Fibroblast of lung (primary cell): ENCODE data around the gene TSPAN5. TPM values are rescaled to one million over a fixed set of nuclear protein-coding genes. Genes with fewer than 3 reads are reported as not detected.

ENCODE experiments used
- DNase-seq, 2 donors: peaks; one replicate each; pipeline versions ENCODE4 v3.0.0 to v3.0.0-alpha.2; 2010; ENCODE audit warnings: low read depth in 2 of 2
- H2AFZ ChIP-seq: 2 replicates; pipeline ENCODE4 v1.5.1; 2012; ENCODE audit warnings: low read length, control low read depth, inconsistent platforms
- H3K27ac ChIP-seq: 2 replicates; pipeline ENCODE4 v1.5.1; 2011; ENCODE audit warnings: low read length, control low read depth; ENCODE audit not compliant: insufficient read depth
- H3K27me3 ChIP-seq: 2 replicates; pipeline ENCODE4 v1.5.1; 2011; ENCODE audit warnings: mild to moderate bottlenecking, low read length; ENCODE audit not compliant: control insufficient read depth, insufficient read depth
- H3K36me3 ChIP-seq: 2 replicates; pipeline ENCODE4 v1.5.1; 2011; ENCODE audit warnings: low read length; ENCODE audit not compliant: control insufficient read depth, insufficient read depth
- H3K4me1 ChIP-seq: 2 replicates; pipeline ENCODE4 v1.5.1; 2011; ENCODE audit warnings: low read length; ENCODE audit not compliant: control insufficient read depth, insufficient read depth; ENCODE audit errors: extremely low read depth
- H3K4me2 ChIP-seq: 2 replicates; pipeline ENCODE4 v1.5.1; 2011; ENCODE audit warnings: low read length, control low read depth; ENCODE audit not compliant: insufficient read depth; ENCODE audit errors: extremely low read depth
- H3K4me3 ChIP-seq, 4 experiments: fragments of 200-600 bp in 1 of 4; sonication (generic) in 1 of 4; replicated peaks in 1 of 4; 2 replicates each; pipeline ENCODE4 v1.5.1; 2011 to 2016; ENCODE audit warnings: low read length in 4 of 4, low read depth in 3 of 4, mild to moderate bottlenecking in 3 of 4, control low read depth in 2 of 4, inconsistent platforms in 1 of 4, mixed read lengths in 1 of 4; ENCODE audit not compliant: insufficient read depth in 1 of 4; ENCODE audit errors: control extremely low read depth in 1 of 4
- H3K79me2 ChIP-seq: 2 replicates; pipeline ENCODE4 v1.5.1; 2012; ENCODE audit warnings: mild to moderate bottlenecking, low read length, inconsistent platforms; ENCODE audit not compliant: control insufficient read depth, insufficient read depth
- H3K9ac ChIP-seq: 2 replicates; pipeline ENCODE4 v1.5.1; 2011; ENCODE audit warnings: mild to moderate bottlenecking, low read length, control low read depth; ENCODE audit not compliant: insufficient read depth
- H3K9me3 ChIP-seq: 2 replicates; pipeline ENCODE4 v1.5.1; 2012; ENCODE audit warnings: low read depth, low read length; ENCODE audit not compliant: control insufficient read depth, insufficient read depth
- H4K20me1 ChIP-seq: 2 replicates; pipeline ENCODE4 v1.5.1; 2011; ENCODE audit warnings: low read length; ENCODE audit not compliant: control insufficient read depth, insufficient read depth; ENCODE audit errors: extremely low read depth
- CTCF ChIP-seq, 2 donors: IDR thresholded peaks in 1 of 2; conservative IDR thresholded peaks in 1 of 2; 1 replicate in 1 of 2; 2 replicates in 1 of 2; pipeline ENCODE4 v1.5.1; 2011 to 2012; ENCODE audit warnings: low read length in 2 of 2, control low read depth in 1 of 2, inconsistent platforms in 1 of 2, low read depth in 1 of 2, mild to moderate bottlenecking in 1 of 2
- EZH2 ChIP-seq: IDR thresholded peaks from 2 replicates; pipeline ENCODE4 v1.5.1; 2012; ENCODE audit warnings: low read length, control low read depth, mild to moderate bottlenecking; ENCODE audit errors: missing control alignments
- polyA plus RNA-seq, 2 donors: library from polyadenylated mRNA; depleted of rRNA in 1 of 2; stranded (reverse) in 1 of 2; unstranded in 1 of 2; fragments of >200 nt; gene quantifications; 2 replicates each; pipeline ENCODE4 v1.2.1, GENCODE V29; 2011 to 2012; ENCODE audit warnings: missing spikeins in 1 of 2
- total RNA-seq: library from RNA; depleted of rRNA; stranded (reverse); fragments of >200 nt; gene quantifications from 2 replicates; pipeline ENCODE4 v1.2.1, GENCODE V29; 2014

Gene TSPAN5
- total and polyA plus RNA-seq, 2 donors (not counting 1 experiment from before 2014, with no cell fraction given): 109 to 129 TPM

GRCh38 chr4:98444371-98444770 lies 214.0 kb downstream of the TSPAN5 start:
- no peaks in the 10 kb centered on the region for H3K9me3 ChIP-seq
- H3K27ac ChIP-seq: no peak overlapping the region
- no peaks in the 10 kb centered on the region for H4K20me1 ChIP-seq
- H2AFZ ChIP-seq: no peak overlapping the region
- DNase-seq: no peak
- no peaks in the 10 kb centered on the region for H3K27me3 ChIP-seq
- no peaks in the 10 kb centered on the region for H3K4me1 ChIP-seq
- H3K36me3 ChIP-seq: peaks cover 4% of the 10 kb centered on the region
- H3K79me2 ChIP-seq: no peaks in the 10 kb centered on the region
- H3K4me3 ChIP-seq: no peak overlapping the region
- no peak overlapping the region for H3K4me2 ChIP-seq
- TF ChIP-seq CTCF (conservative IDR thresholded peaks at IDR 0.05 in 1 of 2, IDR thresholded peaks at IDR 0.05 in 1 of 2; ENCODE audit: low read depth in 1 of 2, low read length in 2 of 2) (no peak), EZH2 (no peak)
- H3K9ac ChIP-seq: no peak overlapping the region

GRCh38 chr4:98434816-98435215 lies 223.6 kb downstream of the TSPAN5 start:
- Histone ChIP-seq H3K4me1 (peaks cover 6% of the 10 kb centered on the region), H3K79me2 (no peaks in the 10 kb centered on the region), H3K9me3 (no peaks in the 10 kb centered on the region), H3K27me3 (no peaks in the 10 kb centered on the region), H2AFZ (no peak overlapping the region), H3K27ac (no peak overlapping the region), H3K4me3 (no peak overlapping the region), H3K9ac (no peak overlapping the region), H3K36me3 (no peaks in the 10 kb centered on the region), H4K20me1 (no peaks in the 10 kb centered on the region), H3K4me2 (no peak overlapping the region)
- no peak for TF ChIP-seq EZH2
- no peak for TF ChIP-seq CTCF (conservative IDR thresholded peaks at IDR 0.05 in 1 of 2, IDR thresholded peaks at IDR 0.05 in 1 of 2; ENCODE audit: low read depth in 1 of 2, low read length in 2 of 2)
- no peak for DNase-seq

GRCh38 chr4:98433691-98434090 lies 224.7 kb downstream of the TSPAN5 start:
- H3K4me3 ChIP-seq: no peak overlapping the region
- TF ChIP-seq CTCF (conservative IDR thresholded peaks at IDR 0.05 in 1 of 2, IDR thresholded peaks at IDR 0.05 in 1 of 2; ENCODE audit: low read depth in 1 of 2, low read length in 2 of 2) (no peak), EZH2 (no peak)
- no peaks in the 10 kb centered on the region for H4K20me1 ChIP-seq
- H3K9me3 ChIP-seq: no peaks in the 10 kb centered on the region
- H3K27ac ChIP-seq: no peak overlapping the region
- H3K4me1 ChIP-seq: peaks cover 8% of the 10 kb centered on the region
- H3K9ac ChIP-seq: no peak overlapping the region
- H3K79me2 ChIP-seq: no peaks in the 10 kb centered on the region
- H2AFZ ChIP-seq: no peak overlapping the region
- H3K27me3 ChIP-seq: no peaks in the 10 kb centered on the region
- H3K36me3 ChIP-seq: no peaks in the 10 kb centered on the region
- peak in 1 of 2 donors; percentile 16 for DNase-seq
- H3K4me2 ChIP-seq: no peak overlapping the region
